Measurements from ENCODE around the gene PSENEN. TPM values are rescaled to one million over a fixed set of nuclear protein-coding genes. Genes with fewer than 3 reads are reported as not detected.

PSENEN gene
- total RNA-seq, 2 donors from 2014 or later: 10.6 to 21.1 TPM

DNA sequence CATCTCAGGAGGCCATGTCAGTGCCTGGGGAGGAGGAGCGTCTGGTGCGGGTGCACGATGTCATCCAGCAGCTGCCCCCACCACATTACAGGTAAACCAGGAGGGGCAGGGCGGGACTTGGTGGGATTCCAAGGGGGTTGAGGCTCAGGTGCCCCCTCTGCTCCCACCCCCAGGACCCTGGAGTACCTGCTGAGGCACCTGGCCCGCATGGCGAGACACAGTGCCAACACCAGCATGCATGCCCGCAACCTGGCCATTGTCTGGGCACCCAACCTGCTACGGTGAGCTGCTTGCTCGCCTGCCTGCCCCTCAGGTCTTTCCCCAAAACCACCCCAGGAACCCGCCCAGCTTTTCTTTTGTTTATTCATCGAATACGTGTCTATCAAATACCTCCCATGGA is 37.1 kb downstream of the PSENEN start:
- no peak for DNase-seq
- WGBS, 2 donors: 91 to 95% methylated on average over 9 to 12 of the region's 12 CpGs
- Histone ChIP-seq H3K36me3 (replicated peaks in 1 of 2; ENCODE audit: insufficient read depth in 1 of 2, low read depth in 2 of 2) (no peaks in the 10 kb centered on the region), H3K27me3 (no peaks in the 10 kb centered on the region), H3K4me1 (no peaks in the 10 kb centered on the region), H3K9me3 (no peaks in the 10 kb centered on the region), H3K4me3 (no peak overlapping the region), H3K27ac (no peak overlapping the region)
- ATAC-seq: no peak
- intact Hi-C loops (cut with DNase I): no loop called here
- no peak for TF ChIP-seq POLR2A (IDR thresholded peaks at IDR 0.05)
- TF ChIP-seq, protein P1, sequence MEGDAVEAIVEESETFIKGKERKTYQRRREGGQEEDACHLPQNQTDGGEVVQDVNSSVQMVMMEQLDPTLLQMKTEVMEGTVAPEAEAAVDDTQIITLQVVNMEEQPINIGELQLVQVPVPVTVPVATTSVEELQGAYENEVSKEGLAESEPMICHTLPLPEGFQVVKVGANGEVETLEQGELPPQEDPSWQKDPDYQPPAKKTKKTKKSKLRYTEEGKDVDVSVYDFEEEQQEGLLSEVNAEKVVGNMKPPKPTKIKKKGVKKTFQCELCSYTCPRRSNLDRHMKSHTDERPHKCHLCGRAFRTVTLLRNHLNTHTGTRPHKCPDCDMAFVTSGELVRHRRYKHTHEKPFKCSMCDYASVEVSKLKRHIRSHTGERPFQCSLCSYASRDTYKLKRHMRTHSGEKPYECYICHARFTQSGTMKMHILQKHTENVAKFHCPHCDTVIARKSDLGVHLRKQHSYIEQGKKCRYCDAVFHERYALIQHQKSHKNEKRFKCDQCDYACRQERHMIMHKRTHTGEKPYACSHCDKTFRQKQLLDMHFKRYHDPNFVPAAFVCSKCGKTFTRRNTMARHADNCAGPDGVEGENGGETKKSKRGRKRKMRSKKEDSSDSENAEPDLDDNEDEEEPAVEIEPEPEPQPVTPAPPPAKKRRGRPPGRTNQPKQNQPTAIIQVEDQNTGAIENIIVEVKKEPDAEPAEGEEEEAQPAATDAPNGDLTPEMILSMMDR (IDR thresholded peaks at IDR 0.05): no peak

DNA sequence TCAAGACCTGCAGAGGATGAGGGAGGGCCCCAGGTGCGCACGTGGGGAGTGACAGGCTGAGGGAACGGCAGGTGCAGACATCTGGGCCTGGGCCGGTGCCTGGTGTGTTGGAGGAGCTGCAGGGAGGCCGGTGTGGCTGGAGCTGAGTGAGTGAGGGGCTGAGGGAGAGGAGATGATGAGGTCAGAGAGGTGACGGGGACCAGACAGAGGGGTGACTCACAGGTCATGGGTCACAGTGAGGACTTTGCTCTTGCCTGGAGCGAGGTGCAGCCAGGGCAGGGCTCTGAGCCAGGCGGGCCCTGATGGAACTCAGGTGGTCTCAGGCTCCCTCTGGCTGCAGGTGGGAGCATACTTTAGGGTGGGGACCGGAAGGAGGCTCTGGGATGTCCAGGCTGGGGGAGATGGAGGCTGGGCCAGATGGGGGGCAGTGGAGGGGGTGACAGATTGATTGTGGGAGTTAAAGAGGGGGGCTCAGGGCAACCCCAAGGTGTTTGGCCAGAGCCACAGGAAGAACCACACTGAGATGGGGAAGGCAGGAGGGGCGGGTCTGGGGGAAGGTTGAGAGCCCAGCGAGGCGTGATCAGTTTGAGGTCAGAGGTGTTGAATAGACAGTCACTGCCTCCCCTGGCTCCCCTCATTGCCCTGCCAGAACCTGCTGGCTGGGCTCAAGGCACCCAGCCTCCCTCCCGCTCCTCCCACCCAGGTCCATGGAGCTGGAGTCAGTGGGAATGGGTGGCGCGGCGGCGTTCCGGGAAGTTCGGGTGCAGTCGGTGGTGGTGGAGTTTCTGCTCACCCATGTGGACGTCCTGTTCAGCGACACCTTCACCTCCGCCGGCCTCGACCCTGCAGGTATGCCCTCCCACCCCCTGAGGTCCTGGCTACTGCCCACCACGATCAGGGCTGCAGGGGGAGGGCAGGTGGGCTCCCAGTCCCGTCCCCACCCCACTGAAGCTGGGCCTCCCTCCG is 38.3 kb downstream of the PSENEN start:
- no peak for DNase-seq
- Histone ChIP-seq H3K27me3 (no peaks in the 10 kb centered on the region), H3K9me3 (no peaks in the 10 kb centered on the region), H3K4me1 (no peaks in the 10 kb centered on the region), H3K4me3 (no peak overlapping the region), H3K27ac (no peak overlapping the region), H3K36me3 (replicated peaks in 1 of 2; ENCODE audit: insufficient read depth in 1 of 2, low read depth in 2 of 2) (no peaks in the 10 kb centered on the region)
- ATAC-seq: no peak
- intact Hi-C loops (cut with DNase I): no loop called here
- 90 to 91% methylated on average over 19 to 25 of the region's 28 CpGs for WGBS, 2 donors
- TF ChIP-seq, protein P1 (IDR thresholded peaks at IDR 0.05): no peak
- TF ChIP-seq POLR2A (IDR thresholded peaks at IDR 0.05): no peak

DNA sequence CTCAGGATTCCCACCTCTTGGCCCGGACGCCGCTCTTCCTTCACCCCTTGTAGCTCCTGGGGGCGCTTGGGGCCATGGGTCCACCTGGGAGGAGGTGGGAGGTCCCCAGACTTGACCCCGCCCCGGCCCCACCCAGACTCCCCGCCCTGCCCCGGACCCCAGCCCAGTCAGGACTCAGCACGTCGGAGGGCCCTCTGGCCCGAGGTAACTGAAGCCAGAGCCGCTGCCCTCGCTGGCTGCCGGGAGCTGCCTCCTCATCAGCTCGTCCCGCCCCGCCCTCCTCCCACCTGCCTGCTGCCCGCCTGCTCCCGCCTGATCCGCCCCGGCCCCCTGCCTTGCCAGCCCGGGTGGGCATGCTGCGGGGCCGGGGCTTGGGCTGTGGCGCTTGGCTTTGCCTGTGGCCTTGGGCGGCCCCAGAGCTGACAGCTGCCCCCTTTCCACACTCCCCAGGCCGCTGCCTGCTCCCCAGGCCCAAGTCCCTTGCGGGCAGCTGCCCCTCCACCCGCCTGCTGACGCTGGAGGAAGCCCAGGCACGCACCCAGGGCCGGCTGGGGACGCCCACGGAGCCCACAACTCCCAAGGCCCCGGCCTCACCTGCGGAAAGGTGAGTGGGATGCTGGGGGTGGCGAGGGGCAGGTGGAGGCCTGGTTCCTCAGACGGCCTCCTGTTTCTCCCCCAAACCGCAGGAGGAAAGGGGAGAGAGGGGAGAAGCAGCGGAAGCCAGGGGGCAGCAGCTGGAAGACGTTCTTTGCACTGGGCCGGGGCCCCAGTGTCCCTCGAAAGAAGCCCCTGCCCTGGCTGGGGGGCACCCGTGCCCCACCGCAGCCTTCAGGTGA is 39.3 kb downstream of the PSENEN start:
- H3K36me3 ChIP-seq (replicated peaks in 1 of 2; ENCODE audit: insufficient read depth in 1 of 2, low read depth in 2 of 2): no peaks in the 10 kb centered on the region
- no peaks in the 10 kb centered on the region for H3K27me3 ChIP-seq
- H3K9me3 ChIP-seq: no peaks in the 10 kb centered on the region
- ATAC-seq: no peak
- intact Hi-C loops (cut with DNase I): no loop called here
- no peak overlapping the region for H3K27ac ChIP-seq
- TF ChIP-seq, protein P1 (IDR thresholded peaks at IDR 0.05): no peak
- TF ChIP-seq POLR2A (IDR thresholded peaks at IDR 0.05): no peak
- 82% methylated on average over 22 to 28 of the region's 45 CpGs for WGBS, 2 donors
- no peaks in the 10 kb centered on the region for H3K4me1 ChIP-seq
- no peak overlapping the region for H3K4me3 ChIP-seq
- no peak for DNase-seq

DNA sequence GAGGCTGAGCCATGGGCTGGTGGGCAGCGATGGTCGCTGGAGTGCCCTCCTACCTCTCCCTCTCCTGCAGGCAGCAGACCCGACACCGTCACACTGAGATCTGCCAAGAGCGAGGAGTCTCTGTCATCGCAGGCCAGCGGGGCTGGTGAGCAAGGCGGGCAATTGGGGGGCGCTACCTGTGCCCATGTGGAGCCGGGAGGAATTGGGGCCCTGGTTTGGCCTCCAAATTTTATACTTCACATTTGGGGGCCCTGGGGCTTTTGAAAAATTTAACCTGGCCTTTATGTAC is 39.8 kb downstream of the PSENEN start:
- Histone ChIP-seq H3K4me3 (no peak overlapping the region), H3K4me1 (no peaks in the 10 kb centered on the region), H3K36me3 (replicated peaks in 1 of 2; ENCODE audit: insufficient read depth in 1 of 2, low read depth in 2 of 2) (no peaks in the 10 kb centered on the region), H3K9me3 (no peaks in the 10 kb centered on the region), H3K27me3 (no peaks in the 10 kb centered on the region), H3K27ac (no peak overlapping the region)
- ATAC-seq (no peak), DNase-seq (no peak)
- 84 to 95% methylated on average over 8 of the region's 10 CpGs for WGBS, 2 donors
- intact Hi-C loops (cut with DNase I): no loop called here
- TF ChIP-seq, protein P1 (IDR thresholded peaks at IDR 0.05): no peak
- TF ChIP-seq POLR2A (IDR thresholded peaks at IDR 0.05): no peak
